ENCODE data around the gene LAMA2.

DNA sequence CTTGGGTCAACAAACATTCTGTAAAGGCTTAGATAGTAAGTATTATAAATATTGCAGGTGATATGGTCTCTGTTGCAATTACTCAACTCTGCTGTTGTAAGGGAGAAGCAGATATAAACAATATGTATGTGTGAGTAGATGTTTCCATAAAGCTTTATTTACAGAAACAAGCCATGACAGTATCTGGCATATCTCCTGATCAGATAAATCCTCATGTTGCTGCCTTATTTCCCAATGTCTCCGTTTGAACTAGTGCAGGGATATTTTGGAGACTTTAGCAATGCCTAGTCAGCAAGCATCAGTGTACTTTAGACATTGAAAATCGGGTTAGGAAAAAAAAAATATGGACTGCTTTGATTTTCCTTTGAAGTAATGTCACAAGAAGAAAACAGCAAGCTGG lies 96.1 kb downstream of the LAMA2 start:
- TF ChIP-seq CTCF (IDR thresholded peaks at IDR 0.05) (no peak), POLR2A (IDR thresholded peaks at IDR 0.05) (no peak)

Measured in testis (tissue), 2 donors.